ENCODE results near the gene CBLL2. TPM values are rescaled to one million over a fixed set of nuclear protein-coding genes. Genes with fewer than 3 reads are reported as not detected.
"Not testable (repeated sequence)": the region's sequence is repeated elsewhere in the genome, so short reads cannot be mapped to it uniquely, and the experiment has no call there.

The CBLL2 gene
- total and polyA plus RNA-seq, 7 experiments from 2014 or later = not detected

GRCh38 chrX:22268706-22269105 lies 4.0 kb upstream of the CBLL2 start:
- Mint-ChIP-seq H3K4me3 (no peak overlapping the region), H3K36me3 (no peaks in the 10 kb centered on the region), H3K4me1 (no peaks in the 10 kb centered on the region), H3K27ac (no peak overlapping the region), H3K9me3 (peaks cover 0 to 7% (median 0%) of the 10 kb centered on the region in 11 donors), H3K27me3 (no peaks in the 10 kb centered on the region)
- ChIA-PET CTCF (no interaction called here), POLR2A (no interaction called here)
- H3K4me3 ChIP-seq (ENCODE audit: low read length) = no peak overlapping the region
- H3K9me3 ChIP-seq (ENCODE audit: control insufficient read depth in 2 of 3, low read length in 3 of 3) = no peaks in the 10 kb centered on the region
- ATAC-seq = no peak
- no peak for DNase-seq
- H3K27me3 ChIP-seq (ENCODE audit: control insufficient read depth in 2 of 2, insufficient read depth in 2 of 2, low read length in 2 of 2) = no peaks in the 10 kb centered on the region
- no peak overlapping the region for H3K27ac ChIP-seq (ENCODE audit: low read depth, low read length)
- intact Hi-C loops (cut with micrococcal nuclease) = no loop called here
- no peaks in the 10 kb centered on the region for H3K36me3 ChIP-seq (ENCODE audit: control insufficient read depth in 2 of 3, insufficient read depth in 3 of 3, low read length in 3 of 3)
- no peaks in the 10 kb centered on the region for H3K4me1 ChIP-seq (ENCODE audit: control insufficient read depth in 2 of 2, insufficient read depth in 2 of 2, low read length in 2 of 2)

GRCh38 chrX:22273714-22274317 lies 1.1 kb downstream of the CBLL2 start:
- CTCF ChIA-PET = no interaction called here
- no peak for ATAC-seq

GRCh38 chrX:22276781-22277180 lies 4.1 kb downstream of the CBLL2 start:
- intact Hi-C loops (cut with micrococcal nuclease) = no loop called here
- Mint-ChIP-seq H3K36me3 (no peaks in the 10 kb centered on the region), H3K4me1 (no peaks in the 10 kb centered on the region), H3K4me3 (no peak overlapping the region), H3K27me3 (no peaks in the 10 kb centered on the region), H3K27ac (no peak overlapping the region), H3K9me3 (peaks cover 0 to 5% (median 0%) of the 10 kb centered on the region in 11 donors)
- Histone ChIP-seq H3K36me3 (ENCODE audit: control insufficient read depth in 2 of 3, insufficient read depth in 3 of 3, low read length in 3 of 3) (no peaks in the 10 kb centered on the region), H3K9me3 (ENCODE audit: control insufficient read depth in 2 of 3, low read length in 3 of 3) (no peaks in the 10 kb centered on the region), H3K4me1 (ENCODE audit: control insufficient read depth in 2 of 2, insufficient read depth in 2 of 2, low read length in 2 of 2) (no peaks in the 10 kb centered on the region), H3K27me3 (ENCODE audit: control insufficient read depth in 2 of 2, insufficient read depth in 2 of 2, low read length in 2 of 2) (no peaks in the 10 kb centered on the region), H3K27ac (ENCODE audit: low read depth, low read length) (no peak overlapping the region), H3K4me3 (ENCODE audit: low read length) (no peak overlapping the region)
- ATAC-seq (no peak), DNase-seq (no peak)
- CTCF ChIA-PET = no interaction called here
- POLR2A ChIA-PET = no interaction called here

More at GRCh38 chrX:22273714-22274317, 1.1 kb downstream of the CBLL2 start:
- Mint-ChIP-seq H3K27ac (no peak overlapping the region), H3K27me3 (no peaks in the 10 kb centered on the region), H3K36me3 (no peaks in the 10 kb centered on the region), H3K4me3 (no peak overlapping the region), H3K9me3 (peaks cover 0 to 7% (median 0%) of the 10 kb centered on the region in 11 donors), H3K4me1 (no peaks in the 10 kb centered on the region)
- H3K36me3 ChIP-seq (ENCODE audit: control insufficient read depth in 2 of 3, insufficient read depth in 3 of 3, low read length in 3 of 3) = no peaks in the 10 kb centered on the region
- POLR2A ChIA-PET = no interaction called here
- no peak overlapping the region for H3K4me3 ChIP-seq (ENCODE audit: low read length)
- no peaks in the 10 kb centered on the region for H3K9me3 ChIP-seq (ENCODE audit: control insufficient read depth in 2 of 3, low read length in 3 of 3)
- intact Hi-C loops (cut with micrococcal nuclease) = no loop called here
- H3K27me3 ChIP-seq (ENCODE audit: control insufficient read depth in 2 of 2, insufficient read depth in 2 of 2, low read length in 2 of 2) = no peaks in the 10 kb centered on the region
- H3K4me1 ChIP-seq (ENCODE audit: control insufficient read depth in 2 of 2, insufficient read depth in 2 of 2, low read length in 2 of 2) = no peaks in the 10 kb centered on the region
- DNase-seq = no peak
- H3K27ac ChIP-seq (ENCODE audit: low read depth, low read length) = no peak overlapping the region

GRCh38 chrX:22278375-22278774 lies 5.7 kb downstream of the CBLL2 start:
- no peak for DNase-seq
- H3K4me1 ChIP-seq (ENCODE audit: control insufficient read depth in 2 of 2, insufficient read depth in 2 of 2, low read length in 2 of 2) = no peaks in the 10 kb centered on the region
- POLR2A ChIA-PET = no interaction called here
- intact Hi-C loops (cut with micrococcal nuclease) = no loop called here
- Mint-ChIP-seq H3K4me1 (no peaks in the 10 kb centered on the region), H3K27me3 (peaks cover 0 to 5% (median 0%) of the 10 kb centered on the region in 5 donors), H3K27ac (no peak overlapping the region), H3K4me3 (no peak overlapping the region), H3K36me3 (no peaks in the 10 kb centered on the region), H3K9me3 (peaks cover 0 to 6% (median 0%) of the 10 kb centered on the region in 11 donors)
- H3K27ac ChIP-seq (ENCODE audit: low read depth, low read length) = no peak overlapping the region
- no peaks in the 10 kb centered on the region for H3K9me3 ChIP-seq (ENCODE audit: control insufficient read depth in 2 of 3, low read length in 3 of 3)
- no peak overlapping the region for H3K4me3 ChIP-seq (ENCODE audit: low read length)
- H3K27me3 ChIP-seq (ENCODE audit: control insufficient read depth in 2 of 2, insufficient read depth in 2 of 2, low read length in 2 of 2) = no peaks in the 10 kb centered on the region
- no peak for ATAC-seq
- no peaks in the 10 kb centered on the region for H3K36me3 ChIP-seq (ENCODE audit: control insufficient read depth in 2 of 3, insufficient read depth in 3 of 3, low read length in 3 of 3)
- CTCF ChIA-PET = no interaction called here

GRCh38 chrX:22289209-22289608 lies 16.5 kb downstream of the CBLL2 start:
- H3K4me1 Mint-ChIP-seq; H3K36me3 Mint-ChIP-seq; H3K4me1 ChIP-seq (ENCODE audit: control insufficient read depth in 2 of 2, insufficient read depth in 2 of 2, low read length in 2 of 2); CTCF ChIA-PET; H3K27ac Mint-ChIP-seq; H3K27ac ChIP-seq (ENCODE audit: low read depth, low read length); H3K9me3 ChIP-seq (ENCODE audit: control insufficient read depth in 2 of 3, low read length in 3 of 3); POLR2A ChIA-PET; H3K36me3 ChIP-seq (ENCODE audit: control insufficient read depth in 2 of 3, insufficient read depth in 3 of 3, low read length in 3 of 3); DNase-seq; H3K4me3 Mint-ChIP-seq; H3K4me3 ChIP-seq (ENCODE audit: low read length); H3K9me3 Mint-ChIP-seq; intact Hi-C loops (cut with micrococcal nuclease); H3K27me3 ChIP-seq (ENCODE audit: control insufficient read depth in 2 of 2, insufficient read depth in 2 of 2, low read length in 2 of 2); ATAC-seq: not testable (repeated sequence)
- peaks cover 0 to 16% (median 4%) of the 10 kb centered on the region in 5 donors for H3K27me3 Mint-ChIP-seq

GRCh38 chrX:22296871-22297270 lies 24.2 kb downstream of the CBLL2 start:
- Histone ChIP-seq H3K4me3 (ENCODE audit: low read length) (no peak overlapping the region), H3K9me3 (ENCODE audit: control insufficient read depth in 2 of 3, low read length in 3 of 3) (no peaks in the 10 kb centered on the region), H3K4me1 (ENCODE audit: control insufficient read depth in 2 of 2, insufficient read depth in 2 of 2, low read length in 2 of 2) (no peaks in the 10 kb centered on the region), H3K27ac (ENCODE audit: low read depth, low read length) (no peak overlapping the region), H3K36me3 (ENCODE audit: control insufficient read depth in 2 of 3, insufficient read depth in 3 of 3, low read length in 3 of 3) (no peaks in the 10 kb centered on the region), H3K27me3 (ENCODE audit: control insufficient read depth in 2 of 2, insufficient read depth in 2 of 2, low read length in 2 of 2) (no peaks in the 10 kb centered on the region)
- peaks cover 0 to 2% (median 0%) of the 10 kb centered on the region in 7 donors for H3K4me1 Mint-ChIP-seq
- peaks cover 0 to 10% (median 0%) of the 10 kb centered on the region in 11 donors for H3K9me3 Mint-ChIP-seq
- DNase-seq = no peak
- no peak overlapping the region for H3K4me3 Mint-ChIP-seq
- no peaks in the 10 kb centered on the region for H3K36me3 Mint-ChIP-seq
- ChIA-PET POLR2A (no interaction called here), CTCF (no interaction called here)
- H3K27me3 Mint-ChIP-seq = peaks cover 0 to 5% (median 0%) of the 10 kb centered on the region in 5 donors
- intact Hi-C loops (cut with micrococcal nuclease) = no loop called here
- H3K27ac Mint-ChIP-seq = no peak overlapping the region
- no peak for ATAC-seq

GRCh38 chrX:22300130-22300529 lies 27.4 kb downstream of the CBLL2 start:
- Mint-ChIP-seq H3K9me3 (peaks cover 0 to 3% (median 0%) of the 10 kb centered on the region in 11 donors), H3K4me3 (no peak overlapping the region), H3K36me3 (no peaks in the 10 kb centered on the region), H3K27me3 (no peaks in the 10 kb centered on the region), H3K27ac (no peak overlapping the region), H3K4me1 (peaks cover 0 to 2% (median 0%) of the 10 kb centered on the region in 7 donors)
- Histone ChIP-seq H3K4me1 (ENCODE audit: control insufficient read depth in 2 of 2, insufficient read depth in 2 of 2, low read length in 2 of 2) (no peaks in the 10 kb centered on the region), H3K27me3 (ENCODE audit: control insufficient read depth in 2 of 2, insufficient read depth in 2 of 2, low read length in 2 of 2) (no peaks in the 10 kb centered on the region), H3K27ac (ENCODE audit: low read depth, low read length) (no peak overlapping the region), H3K4me3 (ENCODE audit: low read length) (no peak overlapping the region), H3K36me3 (ENCODE audit: control insufficient read depth in 2 of 3, insufficient read depth in 3 of 3, low read length in 3 of 3) (no peaks in the 10 kb centered on the region), H3K9me3 (ENCODE audit: control insufficient read depth in 2 of 3, low read length in 3 of 3) (no peaks in the 10 kb centered on the region)
- ChIA-PET CTCF (no interaction called here), POLR2A (no interaction called here)
- ATAC-seq = no peak
- DNase-seq = no peak
- intact Hi-C loops (cut with micrococcal nuclease) = no loop called here

Data from naive thymus-derived CD4-positive, alpha-beta T cell (primary cell).